Fibroblast of pulmonary artery (primary cell): ENCODE results near the gene RIMBP2.

Source experiments
- DNase-seq: peaks from one replicate; pipeline ENCODE4 v3.0.0-alpha.2; 2010; ENCODE audit warnings: low read depth
- H3K4me3 ChIP-seq: replicated peaks from 2 replicates; pipeline ENCODE4 v1.5.1; 2011; ENCODE audit warnings: low read depth, mild to moderate bottlenecking, control low read depth, low read length, moderate library complexity
- TF ChIP-seq, protein P1 (sequence below): IDR thresholded peaks from 2 replicates; pipeline ENCODE4 v1.5.1; 2011; ENCODE audit warnings: mild to moderate bottlenecking, control low read depth, low read length, inconsistent platforms; ENCODE audit errors: missing control alignments

The RIMBP2 gene

GRCh38 chr12:130538343-130539095 is 177.6 kb downstream of the RIMBP2 start:
- TF ChIP-seq, protein P1, sequence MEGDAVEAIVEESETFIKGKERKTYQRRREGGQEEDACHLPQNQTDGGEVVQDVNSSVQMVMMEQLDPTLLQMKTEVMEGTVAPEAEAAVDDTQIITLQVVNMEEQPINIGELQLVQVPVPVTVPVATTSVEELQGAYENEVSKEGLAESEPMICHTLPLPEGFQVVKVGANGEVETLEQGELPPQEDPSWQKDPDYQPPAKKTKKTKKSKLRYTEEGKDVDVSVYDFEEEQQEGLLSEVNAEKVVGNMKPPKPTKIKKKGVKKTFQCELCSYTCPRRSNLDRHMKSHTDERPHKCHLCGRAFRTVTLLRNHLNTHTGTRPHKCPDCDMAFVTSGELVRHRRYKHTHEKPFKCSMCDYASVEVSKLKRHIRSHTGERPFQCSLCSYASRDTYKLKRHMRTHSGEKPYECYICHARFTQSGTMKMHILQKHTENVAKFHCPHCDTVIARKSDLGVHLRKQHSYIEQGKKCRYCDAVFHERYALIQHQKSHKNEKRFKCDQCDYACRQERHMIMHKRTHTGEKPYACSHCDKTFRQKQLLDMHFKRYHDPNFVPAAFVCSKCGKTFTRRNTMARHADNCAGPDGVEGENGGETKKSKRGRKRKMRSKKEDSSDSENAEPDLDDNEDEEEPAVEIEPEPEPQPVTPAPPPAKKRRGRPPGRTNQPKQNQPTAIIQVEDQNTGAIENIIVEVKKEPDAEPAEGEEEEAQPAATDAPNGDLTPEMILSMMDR = no peak
- DNase-seq = no peak
- no peak overlapping the region for H3K4me3 ChIP-seq

DNA sequence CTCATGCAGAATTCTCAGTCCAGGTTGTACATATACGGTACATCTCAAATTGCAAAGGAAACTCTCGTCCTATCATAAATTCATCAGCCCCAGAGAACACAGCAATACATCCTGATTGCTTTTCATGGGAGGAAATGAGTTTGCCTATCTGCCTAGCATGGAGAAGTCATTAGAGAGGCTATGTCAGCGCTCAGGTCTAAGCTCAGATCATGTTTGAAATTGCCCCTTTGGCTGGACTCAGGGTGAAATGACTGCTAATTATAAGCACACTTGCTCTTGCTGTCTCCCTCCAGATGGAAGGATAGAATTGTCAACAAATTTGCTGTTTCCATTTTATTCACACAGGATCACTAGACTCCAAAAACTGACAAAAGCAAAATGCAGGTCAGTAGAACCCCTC is 178.4 kb downstream of the RIMBP2 start:
- no peak for DNase-seq
- no peak overlapping the region for H3K4me3 ChIP-seq
- TF ChIP-seq, protein P1 = no peak

DNA sequence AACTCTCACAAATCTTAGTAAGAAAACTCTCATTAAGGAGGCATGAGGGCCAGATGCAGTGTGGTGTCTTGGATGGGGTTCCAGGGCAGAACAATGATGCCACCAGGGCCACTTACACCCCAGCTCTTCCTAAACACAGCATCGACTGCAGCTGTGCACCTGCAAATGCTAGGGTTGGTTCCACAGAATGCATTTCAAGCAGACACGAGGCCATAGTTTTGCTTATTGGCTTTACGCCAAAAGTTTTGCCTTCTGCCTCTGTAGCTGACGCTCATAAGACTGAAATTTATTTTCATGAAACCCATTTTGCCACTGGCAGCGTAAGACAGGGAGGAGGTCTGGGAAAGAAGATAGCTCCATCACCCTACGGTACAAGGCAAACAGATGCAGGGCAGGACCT is 179.0 kb downstream of the RIMBP2 start:
- TF ChIP-seq, protein P1 = no peak
- DNase-seq = no peak
- no peak overlapping the region for H3K4me3 ChIP-seq

DNA sequence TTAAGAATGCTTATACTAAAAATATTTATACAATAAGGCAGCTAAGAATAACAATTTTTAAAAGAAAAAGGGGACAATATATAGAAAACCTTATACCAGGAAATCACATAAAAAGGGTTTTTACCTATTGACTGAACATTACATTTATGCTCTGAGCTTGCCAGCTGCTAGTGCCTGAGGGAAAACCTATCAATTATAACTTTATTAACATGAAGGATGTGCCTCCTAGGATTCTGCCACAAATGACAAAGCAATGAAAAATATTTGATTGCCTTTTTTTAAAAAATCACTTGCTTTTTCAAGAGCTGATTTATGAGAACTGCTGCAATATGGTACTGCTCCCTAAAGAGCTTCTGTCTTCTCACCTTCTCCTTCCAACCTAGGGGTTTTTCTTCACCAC is 185.7 kb downstream of the RIMBP2 start:
- TF ChIP-seq, protein P1 = no peak

DNA sequence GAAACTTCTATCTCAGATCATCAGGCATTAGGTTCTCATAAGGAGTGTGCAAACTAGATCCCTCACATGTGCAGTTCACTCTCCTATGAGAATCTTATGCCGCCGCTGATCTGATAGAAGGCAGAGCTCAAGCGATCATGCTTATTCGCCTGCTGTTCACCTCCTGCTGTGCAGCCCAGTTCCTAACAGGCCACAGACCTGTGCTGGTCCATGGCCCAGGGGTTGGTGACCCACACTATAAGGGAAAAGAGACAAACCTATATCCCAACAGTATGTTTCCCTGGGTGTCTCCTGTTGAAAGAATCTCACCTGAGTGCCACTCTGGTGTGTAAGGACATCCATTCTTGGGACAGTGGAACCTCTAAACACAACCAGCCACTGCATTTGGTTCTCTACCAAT is 186.3 kb downstream of the RIMBP2 start:
- TF ChIP-seq, protein P1 = no peak
- no peak for DNase-seq
- H3K4me3 ChIP-seq = no peak overlapping the region

More for the DNA sequence above, 185.7 kb downstream of the RIMBP2 start:
- DNase-seq = no peak
- H3K4me3 ChIP-seq = no peak overlapping the region

- H3K4me3 ChIP-seq = no peak overlapping the region
- DNase-seq = no peak
- TF ChIP-seq, protein P1 = no peak
These were observed 188.9 kb downstream of the RIMBP2 start for GRCh38 chr12:130527239-130527638.

- TF ChIP-seq, protein P1 = no peak
- DNase-seq = no peak
- H3K4me3 ChIP-seq = no peak overlapping the region
These were observed 189.3 kb downstream of the RIMBP2 start for GRCh38 chr12:130526813-130527212.
